Right kidney (tissue), 9 donors: ENCODE measurements around the gene TNFRSF9.
"Not testable (repeated sequence)": the region's sequence is repeated elsewhere in the genome, so short reads cannot be mapped to it uniquely, and the experiment has no call there.

Source experiments
- DNase-seq: peaks from one replicate; pipeline ENCODE4 v3.0.0-alpha.2; 2016
- long read RNA-seq, 8 donors: transcript quantifications; one replicate each; lab custom pipeline, GENCODE V29; 2026

The TNFRSF9 gene
- long read RNA-seq, donor 1: 0 reads
- long read RNA-seq, donor 2: 0 reads
- long read RNA-seq, donor 3: 0 reads
- long read RNA-seq, donor 4: 0 reads
- long read RNA-seq, donor 5: 0 reads
- long read RNA-seq, donor 6: 0 reads
- long read RNA-seq, donor 7, partial matches to known transcripts: 412 of 653 reads
- long read RNA-seq, donor 7, other reads (novel, unspliced or antisense): 241 of 653 reads
- long read RNA-seq, donor 8: 0 reads

DNA sequence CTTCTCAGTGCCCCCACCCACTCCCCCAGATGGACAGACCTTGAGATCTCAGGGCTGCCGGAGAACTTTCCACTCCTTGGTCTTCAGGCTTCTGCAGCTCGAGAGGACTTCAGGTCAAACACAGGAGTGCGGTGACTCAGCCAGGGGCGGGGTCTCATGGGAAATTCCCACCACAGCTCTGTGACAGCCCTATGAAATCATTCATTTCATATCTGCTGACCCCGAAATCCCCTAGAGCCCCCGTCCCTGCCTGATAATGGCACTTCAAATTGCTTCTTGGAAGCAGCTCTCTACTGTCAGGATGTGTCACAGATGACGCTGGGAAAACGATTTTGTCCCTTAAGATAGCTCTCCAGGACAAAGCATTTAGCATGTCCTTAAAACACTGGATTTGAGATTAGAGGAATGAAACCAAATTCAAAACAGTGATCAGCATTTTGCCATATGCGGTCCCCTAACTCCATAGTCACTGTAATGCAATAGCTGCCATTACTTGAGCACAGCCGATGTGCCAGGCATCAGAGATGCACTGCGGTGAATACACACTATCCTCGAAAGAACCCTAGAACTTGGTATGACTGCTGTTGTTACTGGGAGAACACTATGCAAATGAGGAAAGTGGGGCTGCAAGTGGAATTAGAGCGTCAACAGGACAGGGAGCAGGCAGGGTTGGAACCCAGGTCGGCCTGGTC, at the start of gene TNFRSF9:
TSS of gene TNFRSF9 (minus strand) at position 95 of the 692 bp plus-strand sequence. CDS start 845 bp downstream, outside the sequence.
- no peak for DNase-seq

DNA sequence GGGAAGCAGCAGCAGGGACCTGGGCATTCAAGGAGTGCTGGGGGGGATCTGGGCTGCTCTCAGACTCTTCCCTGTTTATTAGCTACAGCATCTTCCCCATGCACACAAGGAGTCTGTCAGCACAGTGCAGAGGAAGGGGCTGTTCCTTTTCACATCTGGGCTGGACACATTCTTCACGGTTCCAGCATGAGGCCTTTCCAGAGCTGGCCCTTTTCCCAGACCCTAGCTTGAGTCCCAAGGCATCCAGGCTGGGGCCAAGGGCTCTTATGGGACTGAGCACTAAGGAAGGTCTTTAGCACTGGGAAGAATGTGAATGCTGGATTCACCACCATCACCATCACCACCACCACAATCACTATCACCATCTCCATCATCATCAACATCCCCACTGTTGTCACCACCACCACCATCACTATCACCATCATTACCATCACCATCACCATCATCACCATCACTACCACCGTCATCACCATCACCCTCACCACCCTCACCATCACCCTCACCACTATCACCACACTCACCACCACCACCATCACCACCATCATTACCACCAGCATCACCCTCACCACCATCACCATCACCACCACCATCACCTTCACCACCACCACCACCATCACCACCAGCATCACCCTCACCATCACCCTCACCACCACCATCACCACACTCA, 49.3 kb upstream of the TNFRSF9 start:
- DNase-seq: no peak

DNA sequence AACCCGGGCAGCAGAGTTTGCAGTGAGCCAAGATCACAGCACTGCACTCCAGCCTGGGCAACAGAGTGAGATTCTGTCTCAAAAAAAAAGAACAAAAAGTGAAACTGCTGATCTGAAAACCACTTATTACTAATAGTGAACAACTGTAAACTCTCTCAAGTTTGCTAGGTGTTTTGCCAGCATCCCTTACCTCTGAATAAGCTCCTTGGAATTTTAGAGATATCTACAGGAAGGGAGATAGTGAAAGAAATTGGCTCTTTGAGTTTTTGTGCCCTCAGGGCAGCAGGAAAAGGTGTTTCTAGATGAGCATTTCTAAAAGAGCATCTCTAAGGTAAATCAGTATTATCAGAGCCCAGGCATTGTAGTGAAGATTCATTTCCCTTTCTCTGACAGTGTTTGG, 47.9 kb upstream of the TNFRSF9 start:
- no peak for DNase-seq

DNA sequence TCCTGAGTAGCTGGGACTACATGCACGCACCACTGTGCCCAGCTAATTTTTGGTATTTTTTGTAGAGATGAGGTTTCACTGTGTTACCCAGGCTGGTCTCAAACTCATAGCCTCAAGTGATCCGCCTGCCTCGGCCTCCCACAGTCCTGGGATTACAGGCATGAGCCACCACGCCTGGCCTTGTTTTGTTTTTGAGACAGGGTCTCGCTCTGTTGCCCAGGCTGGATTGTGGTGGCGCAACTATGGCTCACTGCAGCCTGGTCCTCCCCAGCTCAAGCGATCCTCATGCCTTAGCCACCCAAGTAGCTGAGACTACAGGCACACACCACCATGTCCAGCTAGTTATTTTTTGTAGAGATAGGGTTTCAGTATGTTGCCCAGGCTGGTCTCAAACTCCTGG, 46.9 kb upstream of the TNFRSF9 start:
- no peak for DNase-seq

DNA sequence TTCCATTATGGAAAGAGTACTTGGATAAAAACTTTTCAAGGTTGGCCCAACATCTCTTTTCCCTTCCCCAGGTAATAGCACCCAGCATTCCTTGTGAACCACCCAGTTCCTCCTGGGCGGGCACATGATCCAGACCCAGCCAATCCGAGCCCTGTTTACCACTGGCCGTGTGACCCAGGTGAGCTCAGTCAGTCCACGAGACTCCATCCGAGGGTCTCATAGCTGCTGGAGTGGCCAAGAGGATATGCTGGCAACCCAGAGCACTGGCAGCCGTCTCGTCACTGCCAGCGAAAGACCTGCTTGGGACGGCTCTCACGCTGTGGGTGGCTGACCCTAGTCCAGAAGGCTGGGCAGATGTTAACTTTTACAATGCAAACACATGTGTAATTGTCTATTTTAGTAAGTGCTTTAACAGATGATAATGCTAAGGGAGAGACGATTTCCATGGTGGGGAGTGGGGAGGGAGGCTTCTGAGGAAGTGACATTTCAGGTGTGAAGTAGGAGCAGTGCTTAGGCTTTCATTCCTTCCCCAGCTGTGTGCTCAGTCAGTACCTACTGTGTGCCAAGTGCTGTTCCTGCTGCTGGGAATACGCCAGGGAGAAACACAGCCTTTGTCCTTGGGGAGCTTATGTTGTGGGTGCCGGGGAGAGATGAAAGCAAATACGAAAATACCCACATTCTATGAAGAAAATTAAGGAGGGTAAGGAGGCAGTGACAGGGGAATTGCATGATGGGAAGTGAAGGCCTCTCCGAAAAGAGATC, 45.4 kb upstream of the TNFRSF9 start:
- DNase-seq: no peak

DNA sequence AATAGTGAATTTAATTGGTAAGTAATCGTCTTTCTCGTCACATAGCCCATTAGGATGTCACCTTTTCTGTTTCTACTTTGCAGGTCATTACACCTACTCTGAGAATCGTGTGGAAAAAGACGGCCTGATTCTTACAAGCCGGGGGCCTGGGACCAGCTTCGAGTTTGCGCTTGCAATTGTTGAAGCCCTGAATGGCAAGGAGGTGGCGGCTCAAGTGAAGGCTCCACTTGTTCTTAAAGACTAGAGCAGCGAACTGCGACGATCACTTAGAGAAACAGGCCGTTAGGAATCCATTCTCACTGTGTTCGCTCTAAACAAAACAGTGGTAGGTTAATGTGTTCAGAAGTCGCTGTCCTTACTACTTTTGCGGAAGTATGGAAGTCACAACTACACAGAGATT, 44.2 kb upstream of the TNFRSF9 start:
- no peak for DNase-seq

DNA sequence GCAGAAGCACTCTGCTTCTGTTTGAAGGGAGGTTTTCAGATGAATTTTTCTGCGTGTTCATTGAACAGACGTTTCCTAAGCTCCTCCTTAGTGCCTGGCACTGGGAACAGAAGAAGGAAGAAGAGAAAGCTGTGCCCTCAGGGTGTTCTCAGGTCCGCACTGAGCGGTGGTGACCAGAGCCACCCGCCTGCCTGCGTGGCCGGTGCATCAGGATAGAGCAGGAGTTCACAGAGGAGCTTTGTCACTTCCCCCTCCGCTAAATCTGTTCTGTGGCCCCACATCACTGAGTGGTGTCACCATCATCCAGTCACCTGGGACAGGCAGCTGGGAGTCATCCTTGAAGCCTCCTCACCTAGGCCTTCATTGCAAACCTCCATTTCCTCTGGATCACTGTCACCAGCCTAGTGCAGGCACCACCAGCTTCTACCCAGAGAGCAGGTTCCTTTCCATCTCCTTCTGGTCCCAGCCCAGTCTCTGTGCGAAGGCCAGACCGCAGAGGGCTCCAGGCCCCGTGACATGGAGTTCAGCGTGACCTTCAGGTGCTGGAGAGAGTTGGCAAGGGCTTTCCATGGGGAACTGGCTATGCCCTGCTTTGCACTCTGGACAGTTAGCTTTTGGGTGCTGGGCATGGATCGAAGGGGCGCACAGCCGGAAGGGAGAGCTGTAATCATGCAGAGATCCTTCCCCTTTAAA, 42.6 kb upstream of the TNFRSF9 start:
- no peak for DNase-seq

DNA sequence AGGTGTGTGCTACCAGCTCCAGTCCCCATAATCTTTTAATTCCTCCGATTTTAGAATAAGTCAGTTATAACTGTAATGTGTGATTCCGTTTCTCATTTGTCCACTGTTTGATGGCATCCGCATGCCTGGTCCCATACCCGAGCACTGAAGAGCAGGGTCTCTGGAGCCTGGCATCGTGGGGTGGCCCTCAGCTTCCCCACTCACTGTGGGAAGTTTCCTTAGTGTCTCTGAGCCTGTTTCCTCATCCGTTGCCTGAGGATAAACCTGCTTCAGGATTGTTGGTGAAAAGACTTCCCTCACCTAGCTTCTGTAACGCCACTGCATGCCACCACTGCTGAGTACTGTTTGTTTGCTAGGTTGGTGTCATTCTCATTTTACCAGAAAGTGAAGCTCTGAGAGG, 40.3 kb upstream of the TNFRSF9 start:
- no peak for DNase-seq

DNA sequence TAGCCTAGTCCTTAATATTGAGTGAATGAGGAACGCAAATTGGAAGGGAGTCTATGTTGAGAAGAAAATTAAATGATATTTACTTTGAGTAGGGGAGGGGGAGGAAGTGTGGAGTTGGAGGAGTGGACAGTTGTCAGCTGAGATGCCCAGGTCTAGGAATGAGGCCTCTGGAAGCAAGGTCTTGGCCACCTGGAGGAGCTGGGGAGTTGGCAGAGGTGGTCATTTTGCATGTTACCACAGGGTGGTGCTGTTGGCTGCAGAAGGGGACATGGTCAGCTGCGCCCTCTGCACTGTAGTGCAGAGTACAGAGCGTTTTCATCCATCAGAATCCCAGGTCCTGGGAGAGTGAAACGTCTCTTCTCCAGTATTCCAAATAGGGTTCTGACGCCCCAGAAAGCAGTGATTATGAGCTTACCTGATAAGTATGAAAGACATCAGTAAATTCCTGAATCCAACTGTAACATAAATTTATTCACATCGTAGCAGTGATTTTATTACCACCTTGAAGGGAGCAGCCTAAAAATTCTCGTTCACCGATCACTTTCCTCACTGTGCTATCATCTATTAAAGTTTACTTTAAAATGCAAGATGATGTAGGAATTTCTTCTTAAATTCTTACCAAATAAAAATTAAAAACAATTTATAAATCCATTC, 34.7 kb upstream of the TNFRSF9 start:
- DNase-seq: peak; percentile 57

DNA sequence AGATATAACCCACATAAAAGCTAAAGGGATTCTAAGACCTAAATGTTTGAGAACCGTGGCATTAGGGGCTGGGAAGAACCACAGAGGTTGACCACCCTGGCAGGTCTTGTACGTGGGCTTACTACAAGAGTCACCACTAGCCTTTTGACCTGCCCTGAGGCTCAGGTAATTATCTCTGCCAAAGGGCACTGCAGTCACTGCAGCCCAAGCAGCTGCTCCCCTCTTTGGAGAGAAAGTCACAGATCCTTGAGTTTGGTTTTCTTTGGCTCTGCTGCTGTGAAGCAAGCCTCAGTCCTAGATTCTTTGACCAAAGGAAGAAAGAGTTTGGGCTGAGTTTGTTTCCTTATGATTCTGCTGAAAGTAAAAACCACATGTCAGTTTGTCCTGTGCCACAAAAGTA, 32.4 kb upstream of the TNFRSF9 start:
- DNase-seq: no peak

DNA sequence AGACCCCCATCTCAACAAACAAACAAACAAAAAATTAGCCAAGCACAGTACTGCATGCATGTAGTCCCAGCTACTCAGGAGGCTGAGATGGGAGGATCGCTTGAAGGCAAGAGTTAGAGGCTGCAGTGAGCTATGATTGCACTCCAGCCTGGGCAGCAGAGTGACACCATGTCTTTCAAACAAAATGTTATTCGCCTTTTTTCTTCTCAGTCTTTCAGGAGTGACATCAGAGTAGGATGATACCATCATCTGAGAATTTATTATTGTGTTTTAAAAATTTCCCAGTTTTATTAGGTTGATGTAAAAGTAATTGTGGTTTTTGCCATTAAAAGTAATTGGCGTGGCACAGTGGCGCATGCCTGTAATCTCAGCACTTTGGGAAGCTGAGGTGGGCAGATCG, 31.6 kb upstream of the TNFRSF9 start:
- DNase-seq: no peak

DNA sequence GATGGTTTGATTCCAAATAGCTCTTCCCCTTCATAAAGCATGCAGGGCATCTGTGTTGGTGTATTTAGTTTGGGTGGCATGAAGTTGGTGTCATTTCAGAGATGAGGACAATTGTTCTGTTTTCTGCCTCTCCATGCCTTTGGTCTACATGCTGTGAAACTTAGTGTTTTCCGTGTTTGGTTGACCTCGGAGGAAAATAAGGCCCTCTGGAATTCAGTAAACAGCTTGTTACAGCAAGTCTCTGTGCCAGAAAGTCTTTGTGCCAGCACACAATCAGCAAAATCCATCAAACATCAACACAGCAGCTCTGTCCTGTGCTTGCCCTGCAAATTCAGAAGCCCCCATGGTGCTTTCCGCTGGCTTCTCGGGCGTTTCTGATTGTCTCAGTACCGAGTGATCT, 30.4 kb upstream of the TNFRSF9 start:
- DNase-seq: no peak

DNA sequence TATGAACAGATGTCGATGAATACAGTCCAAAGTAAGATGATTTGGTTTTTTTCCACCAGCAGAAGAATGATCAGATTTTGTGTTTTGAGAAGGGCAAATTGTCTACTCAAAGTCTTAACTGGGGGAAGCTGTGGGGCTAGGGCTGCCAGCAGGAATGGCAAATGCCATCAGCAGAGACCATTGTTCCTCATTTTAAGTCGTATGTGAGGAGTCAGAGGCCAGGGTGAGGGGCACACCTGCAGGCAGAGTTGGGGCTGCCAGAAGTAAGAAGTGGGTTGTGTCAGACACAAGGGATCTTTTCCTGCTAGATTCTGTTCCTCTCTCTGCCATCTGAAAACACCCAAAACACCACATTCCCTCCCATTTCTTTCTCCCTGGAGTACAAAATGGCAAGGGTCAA, 29.6 kb upstream of the TNFRSF9 start:
- no peak for DNase-seq

DNA sequence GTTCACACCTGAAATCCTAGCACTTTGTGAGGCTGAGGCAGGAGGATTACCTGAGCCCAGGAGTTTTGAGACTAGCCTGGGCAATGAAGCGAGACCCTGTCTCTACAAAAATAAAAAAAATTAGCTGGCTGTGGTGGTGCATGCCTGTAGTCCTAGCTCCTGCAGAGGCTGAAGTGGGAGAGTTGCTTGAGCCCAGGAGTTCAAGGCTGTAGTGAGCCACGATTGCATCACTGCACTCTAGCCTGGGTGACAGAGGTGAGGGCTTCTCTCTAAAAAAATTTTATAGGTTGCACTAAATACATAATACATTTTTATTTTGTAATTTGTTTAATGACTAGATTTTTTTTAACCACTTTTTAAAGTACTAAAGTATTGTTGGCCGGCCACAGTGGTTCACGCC, 27.0 kb upstream of the TNFRSF9 start:
- DNase-seq: no peak

DNA sequence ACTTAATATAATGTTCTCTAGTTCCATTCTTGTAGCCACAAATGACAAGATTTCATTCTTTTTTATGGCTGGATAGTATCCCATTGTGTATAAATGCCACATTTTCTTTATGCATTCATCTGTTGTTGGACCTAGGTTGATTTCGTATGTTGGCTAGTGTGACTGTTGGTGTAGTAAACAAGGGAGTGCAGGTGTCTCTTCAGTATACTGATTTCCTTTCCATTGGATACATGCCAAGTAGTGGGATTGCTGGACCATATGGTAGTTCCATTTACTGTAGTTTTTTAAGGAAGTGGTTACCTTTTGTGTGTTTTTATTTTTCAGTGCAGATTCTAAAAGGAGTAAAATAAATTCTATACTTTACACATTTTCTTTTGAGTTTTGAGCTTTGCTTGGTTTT, 26.6 kb upstream of the TNFRSF9 start:
- DNase-seq: no peak

DNA sequence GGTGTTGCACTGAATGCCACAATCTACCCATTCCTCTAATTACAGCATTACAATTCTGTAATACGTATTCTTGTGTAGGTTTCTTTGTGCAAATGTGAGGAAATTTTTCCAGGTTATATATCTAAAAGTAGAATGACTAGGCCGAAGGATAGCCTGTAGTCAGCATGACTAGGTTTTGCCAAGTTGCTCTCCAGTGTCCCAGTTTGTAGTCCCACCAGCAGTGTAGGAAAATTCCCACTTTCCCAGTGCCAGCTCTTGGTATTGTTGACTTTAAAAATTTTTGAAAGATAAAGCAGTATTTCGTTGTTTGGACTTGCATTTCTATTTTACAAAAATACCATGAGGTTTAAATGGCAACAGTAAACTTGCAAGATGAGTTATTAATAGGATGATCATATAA, 23.8 kb upstream of the TNFRSF9 start:
- no peak for DNase-seq

DNA sequence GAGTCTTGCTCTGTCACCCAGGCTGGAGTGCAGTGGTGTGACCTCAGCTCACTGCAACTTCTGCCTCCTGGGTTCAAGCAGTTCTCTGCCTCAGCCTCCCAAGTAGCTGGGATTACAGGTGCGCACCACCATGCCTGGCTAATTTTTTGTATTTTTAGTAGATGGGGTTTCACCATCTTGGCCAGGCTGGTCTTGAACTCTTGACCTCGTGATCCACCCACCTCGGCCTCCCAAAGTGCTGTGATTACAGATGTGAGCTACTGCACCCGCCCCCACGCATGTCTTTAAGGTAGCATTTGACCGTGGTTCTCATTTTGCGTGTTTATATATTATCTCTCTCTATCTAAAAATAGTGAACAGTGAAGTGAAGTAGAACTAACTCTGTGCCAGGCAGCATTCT, 23.2 kb upstream of the TNFRSF9 start:
- DNase-seq: not testable (repeated sequence)

DNA sequence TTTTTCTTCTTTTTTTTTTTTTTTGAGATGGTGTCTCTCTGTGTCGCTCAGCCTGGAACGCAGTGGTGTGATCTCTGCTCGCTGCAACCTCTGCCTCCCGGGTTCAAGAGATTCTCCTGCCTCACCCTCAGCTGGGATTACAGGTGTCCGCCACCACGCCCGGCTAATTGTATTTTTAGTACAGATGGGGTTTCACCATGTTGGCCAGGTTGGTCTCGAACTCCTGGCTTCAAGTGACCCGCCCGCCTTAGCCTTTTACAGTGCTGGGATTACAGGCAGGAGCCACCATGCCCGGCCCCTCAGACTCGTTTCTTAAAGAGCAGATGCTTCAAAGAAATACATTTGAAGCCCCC, 22.7 kb upstream of the TNFRSF9 start:
- DNase-seq: not testable (repeated sequence)

DNA sequence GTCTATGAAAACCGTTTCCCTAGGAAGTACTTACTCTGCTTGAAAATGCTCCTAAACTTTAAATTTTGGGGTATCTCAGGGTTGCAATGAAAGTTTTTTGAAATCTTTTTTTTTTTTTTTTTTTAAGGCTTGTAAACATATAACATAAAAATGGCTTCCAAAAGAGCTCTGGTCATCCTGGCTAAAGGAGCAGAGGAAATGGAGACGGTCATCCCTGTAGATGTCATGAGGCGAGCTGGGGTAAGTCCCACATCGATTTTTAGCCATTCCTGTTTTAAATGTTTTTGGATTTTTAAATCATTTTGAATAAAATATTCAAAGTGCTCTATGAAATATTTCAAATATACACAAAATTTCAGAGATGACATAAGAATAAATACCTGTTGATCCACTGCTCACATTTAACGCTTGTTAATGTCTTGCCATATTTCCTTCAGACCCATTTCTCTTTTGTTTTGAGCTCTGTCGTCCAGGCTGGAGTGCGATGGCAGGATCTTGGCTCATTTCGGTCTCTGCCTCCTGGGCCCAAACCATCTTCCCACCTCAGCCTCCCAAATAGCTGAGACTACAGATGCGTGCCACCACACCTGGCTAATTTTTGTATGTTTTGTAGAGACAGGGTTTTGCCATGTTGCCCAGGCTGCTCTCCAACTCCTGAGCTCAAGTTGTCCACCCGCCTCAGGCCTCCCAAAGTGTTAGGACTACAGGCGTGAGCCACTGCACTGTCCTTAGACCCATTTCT, 22.2 kb upstream of the TNFRSF9 start:
- DNase-seq: no peak

DNA sequence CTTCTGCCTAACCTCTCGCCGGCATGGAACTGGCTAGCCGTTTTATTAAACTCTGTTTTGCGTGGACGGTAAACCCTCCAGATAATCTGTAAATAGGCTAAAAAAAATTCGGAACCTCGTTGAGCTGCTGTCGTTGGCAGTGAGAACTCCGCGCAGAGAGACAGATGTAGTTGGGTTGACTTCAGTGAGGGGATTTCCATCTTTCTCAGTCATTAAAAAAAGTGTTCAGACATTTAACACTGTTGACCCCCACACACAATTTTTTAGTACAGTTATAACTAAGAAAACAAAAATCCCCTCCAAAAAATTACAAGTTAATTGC, 21.3 kb upstream of the TNFRSF9 start:
- no peak for DNase-seq

DNA sequence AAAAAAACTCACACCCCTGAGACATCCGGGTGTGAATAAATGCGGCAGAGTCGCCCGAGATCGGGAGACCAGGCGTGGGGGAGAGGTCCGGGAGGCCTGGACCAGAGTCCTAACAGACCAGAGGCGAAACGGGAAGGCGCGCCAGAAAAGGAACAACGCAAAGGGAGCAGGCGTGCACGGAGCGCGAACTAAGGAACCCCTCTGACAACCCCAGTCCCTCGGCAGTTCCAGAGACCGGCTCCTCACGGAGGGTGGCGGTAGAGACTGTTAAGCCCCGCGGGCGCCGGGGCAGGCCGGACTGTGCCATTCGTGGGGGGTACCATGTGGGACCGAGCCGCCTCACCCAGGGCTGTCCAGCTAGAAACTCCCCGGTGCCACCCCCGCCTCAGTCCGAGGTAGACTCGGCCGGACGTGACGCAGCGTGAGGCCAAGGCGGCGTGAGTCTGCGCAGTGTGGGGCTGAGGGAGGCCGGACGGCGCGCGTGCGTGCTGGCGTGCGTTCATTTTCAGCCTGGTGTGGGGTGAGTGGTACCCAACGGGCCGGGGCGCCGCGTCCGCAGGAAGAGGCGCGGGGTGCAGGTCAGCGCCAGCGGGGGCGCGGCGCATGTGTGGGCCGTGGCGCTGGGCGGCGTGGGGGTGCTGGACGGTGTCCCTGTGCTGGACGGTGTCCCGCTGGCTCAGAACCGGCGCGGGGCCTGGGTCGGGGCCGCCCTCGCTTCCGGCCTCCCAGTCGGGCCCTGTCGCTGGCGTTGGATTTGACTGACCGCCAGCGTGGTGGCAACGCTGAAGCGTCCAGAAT, 20.8 kb upstream of the TNFRSF9 start, which contains the start of gene PARK7:
TSS of gene PARK7 (plus strand) at position 496 of the 798 bp plus-strand sequence. CDS start 1,075 bp downstream, outside the sequence.
- DNase-seq: peak; percentile 99
